Dermis microvascular lymphatic vessel endothelial cell (primary cell): ENCODE results near the gene ATP13A1. TPM values are rescaled to one million over a fixed set of nuclear protein-coding genes. Genes with fewer than 3 reads are reported as not detected.
A peak's percentile ranks its signal among the peaks of the same experiment; 100 is the strongest.
"Not testable (repeated sequence)": the region's sequence is repeated elsewhere in the genome, so short reads cannot be mapped to it uniquely, and the experiment has no call there.

ENCODE experiments used
- DNase-seq, 2 donors: peaks; one replicate each; pipeline versions ENCODE4 v3.0.0 to v3.0.0-alpha.2; 2010; ENCODE audit warnings: low read depth in 2 of 2
- total RNA-seq: library from RNA; depleted of rRNA; stranded (reverse); fragments of >200 nt; gene quantifications from 2 replicates; pipeline ENCODE4 v1.2.1, GENCODE V29; 2014

The ATP13A1 gene
- total RNA-seq, 1 donor from 2014 or later = 14.0 TPM

GRCh38 chr19:19619849-19620210 is 43.6 kb downstream of the ATP13A1 start:
- DNase-seq = no peak

- no peak for DNase-seq
Observed at GRCh38 chr19:19619181-19619848, 44.2 kb downstream of the ATP13A1 start.

- peak; percentile 17 to 69 for DNase-seq
Observed at GRCh38 chr19:19618219-19619051, 45.0 kb downstream of the ATP13A1 start, which contains the start of gene PBX4. PBX4 (minus strand) TSS chr19:19618687; CDS start chr19:19618629, 58 bp downstream.

GRCh38 chr19:19615086-19615485 is 48.4 kb downstream of the ATP13A1 start:
- no peak for DNase-seq

GRCh38 chr19:19613506-19613905 is 50.0 kb downstream of the ATP13A1 start:
- DNase-seq = no peak

GRCh38 chr19:19610376-19611202 is 52.9 kb downstream of the ATP13A1 start:
- DNase-seq = no peak

- DNase-seq = not testable (repeated sequence)
Observed at GRCh38 chr19:19606686-19607085, 56.8 kb downstream of the ATP13A1 start.

GRCh38 chr19:19606021-19606420 is 57.5 kb downstream of the ATP13A1 start:
- DNase-seq = no peak

- DNase-seq = no peak
Observed at GRCh38 chr19:19602713-19603324, 60.7 kb downstream of the ATP13A1 start.

GRCh38 chr19:19602136-19602712 is 61.3 kb downstream of the ATP13A1 start:
- DNase-seq = no peak

GRCh38 chr19:19600793-19601330 is 62.6 kb downstream of the ATP13A1 start:
- no peak for DNase-seq

- DNase-seq = not testable (repeated sequence)
Observed at GRCh38 chr19:19598728-19599451, 64.6 kb downstream of the ATP13A1 start.

GRCh38 chr19:19597809-19598306 is 65.6 kb downstream of the ATP13A1 start:
- peak; percentile 11 for DNase-seq

Other genes starting within 250 kb of the ATP13A1 start
- gene TSSK6, start 148.1 kb downstream of the ATP13A1 start, total RNA-seq = 0.26 and 0.89 TPM in 2 replicates
- gene NDUFA13, start 147.5 kb downstream of the ATP13A1 start, total RNA-seq = 221 and 250 TPM in 2 replicates
- 0.25 and 0.26 TPM in 2 replicates for gene YJEFN3, start 134.8 kb downstream of the ATP13A1 start, total RNA-seq
- under 0.01 TPM in 2 replicates for gene CILP2, start 125.4 kb downstream of the ATP13A1 start, total RNA-seq
- gene PBX4, start 45.0 kb downstream of the ATP13A1 start, total RNA-seq = 0.13 TPM in 1 of 2 replicates, not detected in the other
- gene LPAR2, start 35.5 kb downstream of the ATP13A1 start, total RNA-seq = 0.51 and 1.0 TPM in 2 replicates
- gene GMIP, start 20.0 kb downstream of the ATP13A1 start, total RNA-seq = 3.7 and 8.0 TPM in 2 replicates
- 9.8 and 10.1 TPM in 2 replicates for gene ZNF101, start 5.2 kb upstream of the ATP13A1 start, total RNA-seq
- 2.8 and 3.8 TPM in 2 replicates for gene ZNF14, start 69.4 kb upstream of the ATP13A1 start, total RNA-seq
- 5.5 and 9.7 TPM in 2 replicates for gene ZNF506, start 158.1 kb upstream of the ATP13A1 start, total RNA-seq
- 2.4 and 3.7 TPM in 2 replicates for gene ZNF253, start 202.2 kb upstream of the ATP13A1 start, total RNA-seq
- 4.1 and 4.4 TPM in 2 replicates for gene ZNF93, start 237.3 kb upstream of the ATP13A1 start, total RNA-seq